ENCODE data around the gene TSHZ2.

Gene TSHZ2

DNA sequence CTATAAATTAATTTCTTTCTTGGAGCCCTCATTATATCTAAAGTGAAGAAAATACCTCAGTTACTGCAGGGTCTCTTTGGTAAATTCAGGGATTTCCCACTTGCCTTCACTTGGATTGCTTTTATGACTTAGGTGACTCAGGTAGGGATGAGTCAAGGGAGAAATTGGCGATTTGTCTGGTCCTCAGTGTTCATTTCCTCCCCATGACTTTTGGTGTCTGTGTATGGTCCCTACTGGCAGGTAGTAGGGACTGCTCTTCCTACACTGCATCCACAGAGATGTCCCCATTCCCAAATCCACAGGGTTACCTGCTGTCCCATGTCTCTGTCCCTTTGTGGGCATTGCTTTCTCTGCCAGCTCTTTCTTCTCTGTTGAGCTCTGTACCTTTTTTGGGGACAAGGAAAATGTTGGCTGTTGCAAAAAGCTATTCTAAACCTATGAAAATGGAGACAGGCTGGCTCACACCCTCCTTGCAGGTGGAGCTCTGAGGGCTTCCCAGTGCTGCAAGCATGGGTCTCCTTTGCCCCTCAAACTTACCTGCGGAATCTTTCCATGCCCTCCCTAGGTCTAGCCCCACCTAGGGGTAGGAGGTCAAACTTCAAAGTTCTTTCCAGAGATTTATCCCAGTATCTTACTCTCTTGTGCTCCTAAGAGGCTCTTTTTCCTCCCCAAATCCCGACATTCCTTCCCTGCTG lies 409.6 kb downstream of the TSHZ2 start:
- DNase-seq (ENCODE audit: low read depth in 2 of 2) = no peak

DNA sequence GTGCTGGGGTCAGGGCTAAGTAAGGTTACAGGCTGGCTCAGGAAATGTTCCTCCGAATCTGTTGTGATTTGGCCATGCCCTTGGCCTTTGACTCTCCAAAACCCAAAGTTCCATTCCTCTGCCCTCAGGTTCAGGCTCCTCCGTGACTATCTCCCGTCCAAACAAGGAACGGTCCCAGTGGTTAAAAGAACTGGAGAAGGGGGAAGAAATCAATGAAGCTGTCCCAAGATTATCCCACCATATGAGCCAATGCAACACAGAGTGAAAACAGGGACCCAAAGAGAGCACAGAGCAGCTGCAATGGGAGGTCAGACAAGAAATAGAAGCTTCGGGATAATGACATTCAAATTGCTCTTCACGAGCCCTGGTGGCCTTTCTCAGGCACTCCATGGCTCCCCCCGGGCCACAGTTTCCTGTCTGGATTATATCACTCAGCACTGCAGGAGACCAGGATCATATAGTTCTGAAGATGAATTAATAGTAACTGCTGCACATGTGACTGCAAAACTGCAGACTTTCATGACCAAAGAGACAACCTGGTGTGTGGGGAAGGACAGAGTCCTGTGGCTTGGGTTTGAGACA lies 410.2 kb downstream of the TSHZ2 start:
- DNase-seq (ENCODE audit: low read depth in 2 of 2) = no peak

DNA sequence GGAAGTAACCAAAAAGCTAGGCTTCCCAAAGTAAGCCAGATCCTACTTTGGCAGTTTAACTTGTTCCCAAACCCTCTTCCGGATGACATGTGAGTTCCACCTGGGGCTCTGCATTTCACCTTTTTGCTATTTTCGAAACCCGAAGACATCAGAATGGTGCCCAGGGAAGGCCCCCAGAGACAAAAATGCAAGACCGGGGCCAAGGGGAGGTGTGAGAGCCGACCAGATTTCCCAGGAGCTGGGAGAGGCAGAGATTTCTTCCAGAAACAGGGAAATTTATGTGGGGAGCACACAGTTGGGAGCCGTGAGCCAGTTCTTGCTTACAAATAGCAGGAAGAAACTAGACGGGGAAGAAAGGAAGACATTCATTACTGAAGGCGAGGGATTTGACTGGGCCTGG lies 411.8 kb downstream of the TSHZ2 start:
- DNase-seq (ENCODE audit: low read depth in 2 of 2) = no peak

- no peak for DNase-seq (ENCODE audit: low read depth in 2 of 2)
Observed at GRCh38 chr20:53384392-53384791, 412.2 kb downstream of the TSHZ2 start.

GRCh38 chr20:53385941-53386767 lies 414.0 kb downstream of the TSHZ2 start:
- no peak for DNase-seq (ENCODE audit: low read depth in 2 of 2)

DNA sequence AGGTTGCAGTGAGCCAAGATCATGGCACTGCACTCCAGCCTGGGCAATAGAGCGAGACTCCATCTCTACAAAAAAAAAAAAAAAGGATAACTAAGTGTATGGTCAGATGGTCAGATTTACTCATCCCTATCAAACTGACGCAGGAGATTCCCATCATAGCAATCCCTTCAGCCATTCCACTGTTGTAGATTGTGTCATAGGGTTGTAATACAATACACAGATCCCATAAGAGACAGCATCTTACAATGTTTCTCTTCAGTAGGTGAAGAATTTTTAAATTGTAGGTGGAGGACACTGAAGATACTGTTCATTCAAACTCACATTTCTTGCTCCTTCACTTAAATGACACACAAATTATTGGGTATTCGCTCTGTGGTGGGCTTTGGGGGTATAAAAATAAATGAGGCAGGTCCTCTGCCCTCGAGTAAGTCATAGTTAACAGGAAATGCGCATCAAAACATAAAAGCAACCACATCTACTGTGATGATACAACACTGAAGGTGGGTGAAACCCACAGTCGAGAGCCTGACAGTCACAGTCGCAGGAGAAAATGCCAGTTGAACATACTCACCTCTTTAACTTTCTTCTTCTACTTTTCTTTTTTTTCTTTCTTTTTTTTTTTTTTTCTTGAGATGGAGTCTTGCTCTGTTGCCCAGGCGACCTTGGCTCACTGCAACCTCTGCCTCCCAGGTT lies 416.0 kb downstream of the TSHZ2 start:
- peak in 1 of 2 donors; percentile 10 for DNase-seq (ENCODE audit: low read depth in 2 of 2)

DNA sequence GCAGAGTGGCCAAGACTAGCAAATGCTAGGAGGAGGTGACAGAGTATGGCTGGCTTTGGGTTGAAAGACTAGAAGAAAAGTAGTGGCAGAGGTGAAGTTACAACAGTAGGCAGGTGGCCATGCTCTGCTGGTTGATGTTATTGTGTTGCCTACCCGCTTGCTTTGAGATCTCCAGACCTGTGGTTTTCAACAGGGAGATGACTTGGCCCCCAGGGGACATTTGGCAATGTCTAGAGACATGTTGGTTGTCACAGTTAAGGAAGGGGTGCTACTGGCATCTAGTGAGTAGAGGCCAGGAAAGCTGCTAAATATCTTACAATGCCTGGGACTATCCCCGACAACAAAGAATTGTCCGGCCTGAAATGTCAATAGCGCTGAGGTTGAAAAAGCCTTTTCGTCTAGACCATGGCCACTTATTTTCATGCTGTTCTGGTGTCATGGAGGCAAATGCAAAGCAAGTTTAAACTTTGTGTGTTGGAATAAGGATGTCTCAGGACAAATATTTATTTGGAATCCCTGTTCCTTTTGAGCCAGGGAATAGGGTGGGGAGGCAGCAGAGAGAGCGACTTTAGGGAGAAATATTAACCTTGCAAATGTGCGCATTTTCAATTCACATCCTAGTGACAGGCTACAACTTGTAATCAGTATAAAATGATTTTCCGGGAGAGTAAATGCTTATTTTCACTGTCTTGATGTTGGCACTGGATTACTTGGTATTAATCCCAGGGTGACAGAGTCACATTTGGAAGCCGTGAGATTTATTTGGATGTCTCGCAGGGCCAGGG lies 417.6 kb downstream of the TSHZ2 start:
- DNase-seq (ENCODE audit: low read depth in 2 of 2) = no peak

- DNase-seq (ENCODE audit: low read depth in 2 of 2) = no peak
Observed at GRCh38 chr20:53390770-53391169, 418.6 kb downstream of the TSHZ2 start.

- DNase-seq (ENCODE audit: low read depth in 2 of 2) = no peak
Observed at GRCh38 chr20:53394433-53394832, 422.3 kb downstream of the TSHZ2 start.

DNA sequence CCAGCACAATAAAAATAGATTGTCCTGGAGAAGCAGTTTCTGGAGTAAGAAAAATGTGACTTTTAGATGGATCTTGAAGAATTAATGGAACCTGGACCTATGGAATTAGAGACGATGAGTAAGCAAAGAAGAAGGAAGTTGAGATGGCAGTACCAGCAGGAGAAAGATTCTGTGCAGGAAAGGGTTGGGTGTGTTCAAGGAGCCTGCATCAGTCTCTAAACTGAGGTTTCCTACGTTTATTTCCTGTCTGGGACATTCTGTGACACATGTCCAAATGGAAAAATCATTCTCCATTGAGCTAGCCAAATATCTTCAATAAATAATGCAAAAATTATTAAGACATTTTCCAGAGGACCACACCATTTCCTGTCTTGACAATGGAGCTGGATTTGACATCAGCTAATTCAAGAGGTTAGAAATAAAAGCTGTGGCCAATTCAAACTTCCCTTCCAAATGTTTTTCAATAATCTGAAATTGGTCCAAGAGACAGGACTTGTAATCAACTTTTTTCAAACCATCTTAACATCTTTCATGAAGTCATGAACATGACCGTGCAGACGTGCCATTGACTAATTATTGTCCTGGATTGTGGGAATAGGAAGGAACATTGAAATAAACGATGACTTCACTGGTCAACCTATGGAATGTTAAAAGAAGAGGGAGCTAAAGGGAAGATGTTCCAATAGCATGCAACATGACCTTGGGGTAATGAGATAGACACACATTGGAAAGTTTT lies 423.2 kb downstream of the TSHZ2 start:
- no peak for DNase-seq (ENCODE audit: low read depth in 2 of 2)

- DNase-seq (ENCODE audit: low read depth in 2 of 2) = no peak
Observed at GRCh38 chr20:53399083-53399482, 426.9 kb downstream of the TSHZ2 start.

DNA sequence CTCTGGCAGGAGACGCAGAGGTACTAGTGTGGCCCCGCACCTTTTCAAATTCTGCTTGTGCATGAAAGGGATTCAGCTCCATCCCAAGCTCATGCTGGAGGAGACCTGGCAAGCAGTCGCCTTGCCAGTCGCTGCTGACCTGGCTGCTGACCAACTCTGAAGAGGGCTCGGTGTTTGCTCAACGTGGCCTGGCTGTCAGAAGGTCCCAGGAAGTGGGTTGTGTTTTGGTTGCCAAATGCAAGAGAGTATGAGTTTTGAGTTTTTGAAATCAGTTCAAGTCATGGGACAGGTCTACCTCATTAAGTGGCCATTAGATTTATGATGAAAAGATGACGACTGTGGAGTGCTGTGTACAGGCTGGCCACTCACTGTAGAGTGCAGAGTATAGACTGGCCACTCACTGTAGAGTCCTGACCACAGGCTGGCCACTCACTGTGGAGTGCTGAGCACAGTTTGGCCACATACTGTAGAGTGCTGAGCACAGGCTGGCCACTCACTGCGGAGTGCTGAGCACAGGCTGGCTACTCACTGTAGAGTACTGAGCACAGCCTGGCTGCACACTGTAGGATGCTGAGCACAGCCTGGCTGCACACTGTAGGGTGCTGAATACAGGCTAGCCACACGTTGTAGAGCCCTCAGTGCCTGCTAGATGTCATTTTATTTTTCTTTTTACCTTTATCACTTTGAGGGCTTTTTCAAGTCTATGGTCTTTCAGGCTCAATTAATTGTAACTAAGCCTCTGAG lies 427.6 kb downstream of the TSHZ2 start:
- DNase-seq (ENCODE audit: low read depth in 2 of 2) = no peak

GRCh38 chr20:53402233-53403005 lies 430.3 kb downstream of the TSHZ2 start:
- no peak for DNase-seq (ENCODE audit: low read depth in 2 of 2)

GRCh38 chr20:53403029-53403428 lies 430.9 kb downstream of the TSHZ2 start:
- no peak for DNase-seq (ENCODE audit: low read depth in 2 of 2)

- DNase-seq (ENCODE audit: low read depth in 2 of 2) = no peak
Observed at GRCh38 chr20:53405139-53405538, 433.0 kb downstream of the TSHZ2 start.

DNA sequence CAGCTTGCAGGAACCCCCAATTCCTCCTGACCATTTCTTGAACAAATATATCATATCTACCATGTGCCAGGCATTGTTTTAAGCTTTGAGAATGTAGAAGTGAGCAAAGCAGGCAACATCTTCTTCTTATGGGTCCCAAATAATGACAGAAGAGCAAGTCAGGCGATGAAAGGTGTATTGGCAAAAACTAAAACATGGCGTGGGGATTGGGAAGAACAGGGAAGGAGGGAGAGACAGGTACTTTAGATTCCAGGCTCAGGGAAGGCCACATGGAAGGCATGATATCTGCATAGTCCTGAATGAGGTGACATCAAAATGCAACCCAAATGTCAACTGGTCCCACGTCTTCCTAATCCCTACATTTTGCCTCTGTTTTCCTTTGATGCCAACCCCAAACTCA lies 434.4 kb downstream of the TSHZ2 start:
- no peak for DNase-seq (ENCODE audit: low read depth in 2 of 2)

GRCh38 chr20:53408691-53409446 lies 436.7 kb downstream of the TSHZ2 start:
- no peak for DNase-seq (ENCODE audit: low read depth in 2 of 2)

- DNase-seq (ENCODE audit: low read depth in 2 of 2) = no peak
Observed at GRCh38 chr20:53409447-53409717, 437.2 kb downstream of the TSHZ2 start.

DNA sequence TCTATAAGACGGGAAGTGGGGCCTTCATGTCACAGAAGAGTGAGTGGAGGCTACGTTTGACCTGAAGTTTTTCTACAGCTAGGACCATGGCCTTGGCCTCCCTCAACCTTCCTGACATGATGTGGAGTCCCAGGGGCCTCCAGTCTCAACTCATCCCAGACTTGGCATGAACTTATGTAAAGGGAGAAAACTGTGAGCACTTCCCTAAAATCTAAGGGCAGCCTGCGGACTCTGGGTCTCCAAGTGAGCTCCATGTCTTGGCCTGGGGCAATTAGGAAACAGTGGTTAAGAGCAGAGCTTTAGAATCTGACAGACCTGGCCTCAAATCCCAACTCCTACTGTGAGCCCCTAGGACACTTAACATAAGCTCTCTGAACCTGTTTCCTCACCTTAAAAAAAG lies 439.0 kb downstream of the TSHZ2 start:
- DNase-seq (ENCODE audit: low read depth in 2 of 2) = no peak

All from stimulated activated CD8-positive, alpha-beta memory T cell treated with anti-CD3 and anti-CD28 coated beads, Interleukin-15, amount 100 ng/mL, for 48 hours (primary cell).